ENCODE measurements around the gene CAMKMT.

CAMKMT gene

GRCh38 chr2:44801841-44802776 is 440.4 kb downstream of the CAMKMT start:
- DNase-seq (ENCODE audit: low read depth): no peak

- no peak for DNase-seq (ENCODE audit: low read depth)
These were observed 441.2 kb downstream of the CAMKMT start for GRCh38 chr2:44802777-44803424.

GRCh38 chr2:44804406-44805265 is 442.9 kb downstream of the CAMKMT start:
- DNase-seq (ENCODE audit: low read depth): no peak

- no peak for DNase-seq (ENCODE audit: low read depth)
These were observed 443.9 kb downstream of the CAMKMT start for GRCh38 chr2:44805401-44806235.

GRCh38 chr2:44807201-44808025 is 445.7 kb downstream of the CAMKMT start:
- DNase-seq (ENCODE audit: low read depth): no peak

GRCh38 chr2:44810892-44811530 is 449.3 kb downstream of the CAMKMT start:
- DNase-seq (ENCODE audit: low read depth): no peak

GRCh38 chr2:44813165-44813564 is 451.4 kb downstream of the CAMKMT start:
- no peak for DNase-seq (ENCODE audit: low read depth)

GRCh38 chr2:44813658-44814057 is 451.9 kb downstream of the CAMKMT start:
- no peak for DNase-seq (ENCODE audit: low read depth)

GRCh38 chr2:44817256-44817655 is 455.5 kb downstream of the CAMKMT start:
- DNase-seq (ENCODE audit: low read depth): no peak

- DNase-seq (ENCODE audit: low read depth): no peak
These were observed 456.1 kb downstream of the CAMKMT start for GRCh38 chr2:44817673-44818335.

- DNase-seq (ENCODE audit: low read depth): no peak
These were observed 457.3 kb downstream of the CAMKMT start for GRCh38 chr2:44819061-44819460.

- DNase-seq (ENCODE audit: low read depth): no peak
These were observed 459.8 kb downstream of the CAMKMT start for GRCh38 chr2:44821500-44821899.

- DNase-seq (ENCODE audit: low read depth): no peak
These were observed 460.4 kb downstream of the CAMKMT start for GRCh38 chr2:44822174-44822573.

Data from iris pigment epithelial cell (primary cell).